PC-9 (cell line): ENCODE results near the gene CELF2.

Experiments
- EZH2 ChIP-seq: fragments of 200-600 bp; sonication (generic); IDR thresholded peaks from 2 replicates; pipeline ENCODE4 v1.8.0; 2017; ENCODE audit warnings: antibody characterized with exemption, low read depth
- TF ChIP-seq, protein P1 (sequence below): fragments of 200-600 bp; sonication (generic); conservative IDR thresholded peaks from 2 replicates; pipeline ENCODE4 v1.6.1; 2017; ENCODE audit warnings: mixed run types, antibody characterized with exemption, mild to moderate bottlenecking, moderate library complexity

DNA sequence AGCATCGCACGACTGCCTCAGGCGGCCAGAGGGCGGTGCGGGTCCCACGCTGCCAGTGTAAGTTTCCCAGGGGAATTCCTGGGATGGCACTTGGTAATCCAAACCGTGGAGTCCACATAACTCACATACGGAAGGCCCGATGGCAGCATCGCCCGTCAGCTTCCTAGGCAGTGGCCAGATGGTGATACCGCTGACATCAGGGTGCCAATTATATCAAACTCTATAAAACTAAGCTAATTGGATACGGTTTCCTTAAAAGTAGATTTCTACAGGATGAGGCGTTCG, 189.8 kb downstream of the CELF2 start:
- TF ChIP-seq, protein P1, sequence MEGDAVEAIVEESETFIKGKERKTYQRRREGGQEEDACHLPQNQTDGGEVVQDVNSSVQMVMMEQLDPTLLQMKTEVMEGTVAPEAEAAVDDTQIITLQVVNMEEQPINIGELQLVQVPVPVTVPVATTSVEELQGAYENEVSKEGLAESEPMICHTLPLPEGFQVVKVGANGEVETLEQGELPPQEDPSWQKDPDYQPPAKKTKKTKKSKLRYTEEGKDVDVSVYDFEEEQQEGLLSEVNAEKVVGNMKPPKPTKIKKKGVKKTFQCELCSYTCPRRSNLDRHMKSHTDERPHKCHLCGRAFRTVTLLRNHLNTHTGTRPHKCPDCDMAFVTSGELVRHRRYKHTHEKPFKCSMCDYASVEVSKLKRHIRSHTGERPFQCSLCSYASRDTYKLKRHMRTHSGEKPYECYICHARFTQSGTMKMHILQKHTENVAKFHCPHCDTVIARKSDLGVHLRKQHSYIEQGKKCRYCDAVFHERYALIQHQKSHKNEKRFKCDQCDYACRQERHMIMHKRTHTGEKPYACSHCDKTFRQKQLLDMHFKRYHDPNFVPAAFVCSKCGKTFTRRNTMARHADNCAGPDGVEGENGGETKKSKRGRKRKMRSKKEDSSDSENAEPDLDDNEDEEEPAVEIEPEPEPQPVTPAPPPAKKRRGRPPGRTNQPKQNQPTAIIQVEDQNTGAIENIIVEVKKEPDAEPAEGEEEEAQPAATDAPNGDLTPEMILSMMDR = no peak
- no peak for TF ChIP-seq EZH2
